Lower lobe of right lung (tissue), 2 donors: ENCODE results near the gene CCNY. TPM values are rescaled to one million over a fixed set of nuclear protein-coding genes. Genes with fewer than 3 reads are reported as not detected.
"Not testable (repeated sequence)": the region's sequence is repeated elsewhere in the genome, so short reads cannot be mapped to it uniquely, and the experiment has no call there.

ENCODE experiments used
- ATAC-seq, 2 donors: fragments of 200-7000 bp; cut with Tn5 transposase; one replicate each; pipeline ENCODE4 v1.9.1; 2020 to 2022; ENCODE audit warnings: mild to moderate bottlenecking in 2 of 2, moderate library complexity in 2 of 2
- DNase-seq: peaks from one replicate; pipeline ENCODE4 v3.0.0-alpha.2; 2020
- H3K27ac ChIP-seq: fragments of 200-600 bp; one replicate; pipeline ENCODE4 v1.8.0; 2022
- H3K27me3 ChIP-seq: fragments of 200-600 bp; one replicate; pipeline ENCODE4 v1.8.0; 2022; ENCODE audit warnings: low read depth
- H3K36me3 ChIP-seq: fragments of 200-600 bp; one replicate; pipeline ENCODE4 v1.8.0; 2022; ENCODE audit warnings: mild to moderate bottlenecking
- H3K4me1 ChIP-seq: fragments of 200-600 bp; one replicate; pipeline ENCODE4 v1.8.0; 2022
- H3K4me3 ChIP-seq: fragments of 200-600 bp; one replicate; pipeline ENCODE4 v1.8.0; 2022; ENCODE audit warnings: mild to moderate bottlenecking
- H3K9me3 ChIP-seq: fragments of 200-600 bp; one replicate; pipeline ENCODE4 v1.8.0; 2022
- intact Hi-C: fragments of 100-400 bp; cut with DNase I; formaldehyde crosslinking; loops from one replicate; pipeline ENCODE4 v1.11.0; 2022
- total RNA-seq: library from RNA; stranded (reverse); fragmentation: NEBNext Ultra II Directional; extraction: Animal tissue kit (Norgen Biotek cat#: 25700); gene quantifications from one replicate; pipeline ENCODE4 v1.2.1, GENCODE V29; 2021
- TF ChIP-seq, protein P1 (sequence below): fragments of 200-600 bp; IDR thresholded peaks from one replicate; pipeline ENCODE4 v1.8.0; 2022; ENCODE audit warnings: antibody characterized with exemption, mild to moderate bottlenecking
- donor health status: DM: no; HTN: yes; CAD: no; lungs with severe emphysema.

CCNY gene
- total RNA-seq, 1 donor from 2014 or later: 64.5 TPM

DNA sequence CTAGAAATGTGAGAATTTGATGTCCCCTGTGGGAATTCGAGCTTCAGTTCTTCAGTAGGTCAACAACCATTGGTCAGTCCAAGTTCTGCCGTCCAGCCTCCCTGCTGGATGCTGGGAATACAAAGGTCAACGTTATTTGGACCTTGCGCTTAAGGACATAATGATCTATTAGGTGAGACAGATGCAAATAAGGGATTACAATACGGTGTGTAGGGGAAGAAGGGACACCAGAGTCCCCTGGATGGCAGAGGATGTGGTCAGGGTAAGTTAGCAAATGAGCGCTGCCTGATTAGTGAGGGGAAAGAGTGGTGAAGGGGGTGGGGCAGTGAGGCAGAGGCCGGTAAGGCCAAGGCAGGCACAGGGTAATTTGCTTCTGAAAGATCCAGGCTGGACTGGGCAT is 16.2 kb downstream of the CCNY start:
- H3K4me1 ChIP-seq: peaks cover 76% of the 10 kb centered on the region
- H3K4me3 ChIP-seq: no peak overlapping the region
- ATAC-seq (peak in 1 of 2 donors; percentile 36), DNase-seq (no peak)
- TF ChIP-seq, protein P1, sequence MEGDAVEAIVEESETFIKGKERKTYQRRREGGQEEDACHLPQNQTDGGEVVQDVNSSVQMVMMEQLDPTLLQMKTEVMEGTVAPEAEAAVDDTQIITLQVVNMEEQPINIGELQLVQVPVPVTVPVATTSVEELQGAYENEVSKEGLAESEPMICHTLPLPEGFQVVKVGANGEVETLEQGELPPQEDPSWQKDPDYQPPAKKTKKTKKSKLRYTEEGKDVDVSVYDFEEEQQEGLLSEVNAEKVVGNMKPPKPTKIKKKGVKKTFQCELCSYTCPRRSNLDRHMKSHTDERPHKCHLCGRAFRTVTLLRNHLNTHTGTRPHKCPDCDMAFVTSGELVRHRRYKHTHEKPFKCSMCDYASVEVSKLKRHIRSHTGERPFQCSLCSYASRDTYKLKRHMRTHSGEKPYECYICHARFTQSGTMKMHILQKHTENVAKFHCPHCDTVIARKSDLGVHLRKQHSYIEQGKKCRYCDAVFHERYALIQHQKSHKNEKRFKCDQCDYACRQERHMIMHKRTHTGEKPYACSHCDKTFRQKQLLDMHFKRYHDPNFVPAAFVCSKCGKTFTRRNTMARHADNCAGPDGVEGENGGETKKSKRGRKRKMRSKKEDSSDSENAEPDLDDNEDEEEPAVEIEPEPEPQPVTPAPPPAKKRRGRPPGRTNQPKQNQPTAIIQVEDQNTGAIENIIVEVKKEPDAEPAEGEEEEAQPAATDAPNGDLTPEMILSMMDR: no peak
- intact Hi-C loops: no loop called here
- H3K27me3 ChIP-seq: no peaks in the 10 kb centered on the region
- no peaks in the 10 kb centered on the region for H3K9me3 ChIP-seq
- H3K27ac ChIP-seq: no peak overlapping the region
- H3K36me3 ChIP-seq: no peaks in the 10 kb centered on the region

DNA sequence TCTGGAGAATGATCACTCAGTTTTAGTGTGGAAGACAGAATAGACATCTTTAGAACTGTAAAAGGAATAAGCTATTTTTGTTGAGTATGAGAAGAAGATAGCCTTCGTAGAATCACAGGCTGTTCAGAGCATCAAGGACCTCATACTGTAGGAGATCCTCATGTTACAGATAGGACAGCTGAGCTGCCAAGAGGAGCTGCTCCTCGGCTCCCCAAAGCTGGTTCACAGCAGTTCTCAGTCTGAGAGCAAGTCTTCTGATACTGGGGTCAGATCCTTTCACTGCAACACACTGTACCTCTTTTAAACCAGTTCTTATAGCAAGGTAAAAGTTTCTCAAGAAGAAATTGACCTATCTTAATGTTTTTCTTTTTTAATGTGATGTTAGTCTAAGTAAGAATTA is 17.1 kb downstream of the CCNY start:
- ATAC-seq (no peak), DNase-seq (no peak)
- Histone ChIP-seq H3K4me1 (peaks cover 76% of the 10 kb centered on the region), H3K27ac (no peak overlapping the region), H3K9me3 (no peaks in the 10 kb centered on the region), H3K4me3 (no peak overlapping the region), H3K27me3 (no peaks in the 10 kb centered on the region), H3K36me3 (no peaks in the 10 kb centered on the region)
- intact Hi-C loops: no loop called here
- TF ChIP-seq, protein P1: no peak

DNA sequence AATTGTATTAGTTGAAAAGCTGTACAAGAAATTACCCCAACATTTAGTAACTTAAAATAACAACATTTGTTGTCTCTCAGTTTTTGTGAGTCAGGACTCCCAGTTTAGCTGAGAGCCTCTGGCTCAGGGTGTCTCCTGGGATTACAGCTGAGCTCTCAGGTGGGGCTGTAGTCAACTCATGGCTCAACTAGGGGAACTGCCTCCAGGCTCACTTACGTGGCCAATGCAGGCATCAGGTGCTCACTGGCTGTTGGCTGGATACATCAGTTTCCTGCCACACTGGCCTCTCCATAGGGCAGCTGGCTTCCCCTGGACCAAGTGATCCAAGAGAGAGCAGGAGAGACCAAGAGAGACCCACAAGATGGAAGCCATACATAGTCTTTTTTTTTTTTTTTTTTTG is 17.5 kb downstream of the CCNY start:
- Histone ChIP-seq H3K4me1 (peaks cover 76% of the 10 kb centered on the region), H3K27me3 (no peaks in the 10 kb centered on the region)
- TF ChIP-seq, protein P1: no peak

DNA sequence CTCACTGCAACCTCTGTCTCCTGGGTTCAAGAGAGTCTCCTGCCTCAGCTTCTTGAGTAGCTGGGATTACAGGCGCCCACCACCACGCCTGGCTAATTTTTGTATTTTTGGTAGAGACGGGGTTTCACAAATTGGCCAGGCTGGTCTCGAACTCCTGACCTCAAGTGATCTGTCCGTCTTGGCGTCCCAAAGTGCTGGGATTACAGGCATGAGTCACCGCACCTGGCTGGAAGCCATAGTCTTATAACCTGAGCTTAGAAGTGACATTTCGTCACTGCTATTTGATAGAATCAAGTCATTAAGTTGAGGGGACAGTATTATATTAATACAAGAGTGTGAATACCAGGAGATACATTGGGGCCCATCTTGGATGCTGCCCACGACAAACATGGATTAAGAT is 17.9 kb downstream of the CCNY start:
- H3K27ac ChIP-seq: not testable (repeated sequence)
- peaks cover 73% of the 10 kb centered on the region for H3K4me1 ChIP-seq

More for the DNA sequence above, 17.5 kb downstream of the CCNY start:
- Histone ChIP-seq H3K27ac (no peak overlapping the region), H3K4me3 (no peak overlapping the region), H3K36me3 (no peaks in the 10 kb centered on the region), H3K9me3 (no peaks in the 10 kb centered on the region)
- intact Hi-C loops: no loop called here
- DNase-seq (no peak), ATAC-seq (no peak)

GRCh38 chr10:35355971-35356724 is 19.8 kb downstream of the CCNY start:
- no peaks in the 10 kb centered on the region for H3K9me3 ChIP-seq
- no peaks in the 10 kb centered on the region for H3K27me3 ChIP-seq
- peak; percentile 45 to 77 for ATAC-seq
- no peak overlapping the region for H3K4me3 ChIP-seq
- no peak for DNase-seq
- H3K36me3 ChIP-seq: no peaks in the 10 kb centered on the region
- TF ChIP-seq, protein P1: no peak
- H3K27ac ChIP-seq: no peak overlapping the region
- H3K4me1 ChIP-seq: peaks cover 54% of the 10 kb centered on the region
- intact Hi-C loops: no loop called here

More for the DNA sequence above, 17.9 kb downstream of the CCNY start:
- intact Hi-C loops, DNase-seq, H3K36me3 ChIP-seq, H3K9me3 ChIP-seq, ATAC-seq, H3K27me3 ChIP-seq, H3K4me3 ChIP-seq: not testable (repeated sequence)

DNA sequence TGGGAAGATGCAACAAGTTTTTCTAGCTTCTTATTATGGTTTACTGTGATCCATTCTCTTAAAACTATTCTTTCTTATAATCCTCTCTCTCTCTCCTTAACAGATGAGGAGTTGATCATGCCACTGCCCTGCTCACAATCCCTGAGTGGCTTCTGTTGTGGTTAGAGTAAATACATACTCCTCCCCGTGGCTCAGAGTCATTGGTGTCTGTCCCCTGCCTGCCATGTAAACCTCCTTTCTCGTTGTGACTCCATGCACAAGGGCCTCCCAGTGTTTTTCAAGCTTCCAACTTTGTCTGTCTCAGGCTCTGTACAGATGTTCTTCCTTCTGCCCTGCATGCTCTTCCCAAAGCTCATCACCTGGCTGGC is 20.4 kb downstream of the CCNY start:
- TF ChIP-seq, protein P1: no peak

More for the DNA sequence above, 20.4 kb downstream of the CCNY start:
- Histone ChIP-seq H3K4me3 (no peak overlapping the region), H3K36me3 (no peaks in the 10 kb centered on the region), H3K27ac (no peak overlapping the region), H3K4me1 (peaks cover 48% of the 10 kb centered on the region), H3K9me3 (no peaks in the 10 kb centered on the region), H3K27me3 (no peaks in the 10 kb centered on the region)
- intact Hi-C loops: no loop called here
- DNase-seq: no peak
- ATAC-seq: no peak
